HG02981 (cell line): ENCODE data around the gene WASHC1.
"Not testable (repeated sequence)": the region's sequence is repeated elsewhere in the genome, so short reads cannot be mapped to it uniquely, and the experiment has no call there.

Source experiments
- ATAC-seq: cut with Tn5 transposase; IDR thresholded peaks from one replicate; pipeline ENCODE4 v1.9.1; 2021; ENCODE audit warnings: mild to moderate bottlenecking, moderate library complexity; ENCODE audit not compliant: unreplicated experiment

WASHC1 gene, protein sequence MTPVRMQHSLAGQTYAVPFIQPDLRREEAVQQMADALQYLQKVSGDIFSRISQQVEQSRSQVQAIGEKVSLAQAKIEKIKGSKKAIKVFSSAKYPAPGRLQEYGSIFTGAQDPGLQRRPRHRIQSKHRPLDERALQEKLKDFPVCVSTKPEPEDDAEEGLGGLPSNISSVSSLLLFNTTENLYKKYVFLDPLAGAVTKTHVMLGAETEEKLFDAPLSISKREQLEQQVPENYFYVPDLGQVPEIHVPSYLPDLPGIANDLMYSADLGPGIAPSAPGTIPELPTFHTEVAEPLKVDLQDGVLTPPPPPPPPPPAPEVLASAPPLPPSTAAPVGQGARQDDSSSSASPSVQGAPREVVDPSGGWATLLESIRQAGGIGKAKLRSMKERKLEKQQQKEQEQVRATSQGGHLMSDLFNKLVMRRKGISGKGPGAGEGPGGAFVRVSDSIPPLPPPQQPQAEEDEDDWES

GRCh38 chr9:29356-29755 lies at the start of gene WASHC1:
Gene WASHC1 (minus strand): TSS chr9:29456. CDS start chr9:24999, 4,457 bp downstream.
- ATAC-seq, result not testable (repeated sequence)

GRCh38 chr9:78333-78732 lies 49.1 kb upstream of the WASHC1 start:
- ATAC-seq, result not testable (repeated sequence)

GRCh38 chr9:76389-76788 lies 47.1 kb upstream of the WASHC1 start:
- not testable (repeated sequence) for ATAC-seq

GRCh38 chr9:73900-74525 lies 44.8 kb upstream of the WASHC1 start:
- not testable (repeated sequence) for ATAC-seq

- not testable (repeated sequence) for ATAC-seq
Observed at GRCh38 chr9:73076-73899, 44.0 kb upstream of the WASHC1 start.

GRCh38 chr9:63031-63629 lies 33.9 kb upstream of the WASHC1 start:
- ATAC-seq, result peak; percentile 76

DNA sequence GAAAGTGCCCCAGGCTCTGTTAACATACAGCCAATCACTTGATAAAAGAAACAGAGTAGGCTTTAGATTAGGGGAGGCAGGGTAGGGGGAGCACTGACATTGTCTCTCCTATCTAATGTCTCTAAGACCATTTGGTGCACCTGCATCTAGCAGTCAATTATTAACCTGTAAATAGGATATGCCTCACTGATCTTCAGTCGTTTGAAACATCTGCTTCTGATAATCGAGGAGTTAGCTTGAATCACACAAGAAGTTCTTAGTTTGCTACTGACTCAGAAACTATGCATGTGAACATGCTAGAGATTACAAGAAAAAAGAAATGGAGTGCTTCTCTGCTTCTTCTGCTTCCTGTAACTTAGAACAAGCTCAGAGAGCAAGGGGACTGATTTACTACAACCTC lies 23.4 kb upstream of the WASHC1 start:
- ATAC-seq, result peak; percentile 75

DNA sequence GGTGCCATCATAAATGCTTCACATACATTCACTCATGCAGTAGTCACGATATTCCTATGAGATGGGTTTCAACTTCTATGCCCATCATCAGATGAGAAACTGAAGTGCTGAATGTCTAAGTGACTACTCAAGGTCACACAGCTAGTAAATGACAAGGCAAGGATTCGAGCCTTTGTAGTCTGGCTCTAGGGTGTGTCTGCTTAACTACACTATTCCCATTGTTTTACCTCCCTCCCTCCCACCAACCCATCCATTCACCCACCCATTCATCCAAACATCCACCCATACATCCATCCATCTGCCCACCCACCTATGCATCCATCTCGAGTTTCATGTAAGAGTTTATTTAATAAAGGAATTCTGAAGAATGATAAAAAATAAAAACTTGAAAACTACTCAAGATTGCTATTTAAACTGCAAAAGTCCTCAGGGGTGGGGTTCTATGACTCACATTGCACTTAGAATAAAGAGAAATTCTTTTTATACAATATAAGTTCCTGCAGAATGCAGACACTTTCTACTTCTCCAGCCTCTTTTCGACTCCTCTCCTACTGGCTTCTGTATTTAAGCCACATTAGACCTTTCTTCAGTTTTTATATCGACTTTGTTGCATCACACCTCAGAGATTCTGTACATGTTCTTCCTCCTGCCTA lies 19.1 kb upstream of the WASHC1 start:
- not testable (repeated sequence) for ATAC-seq

GRCh38 chr9:46639-47271 lies 17.5 kb upstream of the WASHC1 start:
- ATAC-seq, result not testable (repeated sequence)

DNA sequence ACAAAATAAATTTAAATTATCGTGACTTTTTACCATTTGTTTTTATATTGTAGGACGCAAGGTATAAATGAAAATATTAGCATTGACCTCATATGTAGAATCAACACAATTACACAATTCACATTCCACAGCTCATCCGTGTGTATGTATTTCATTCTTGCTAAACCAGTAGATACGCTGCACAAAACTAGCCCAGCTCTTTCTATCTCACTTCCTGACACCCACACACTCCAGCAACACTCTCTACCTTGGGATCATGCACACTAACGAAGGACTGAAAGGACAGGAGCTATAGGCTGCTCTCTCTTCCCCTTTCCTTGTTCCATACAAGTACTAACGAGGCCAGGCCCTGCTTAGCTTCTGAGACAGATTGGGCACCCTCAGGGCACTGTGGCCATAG lies 16.9 kb upstream of the WASHC1 start:
- ATAC-seq, result not testable (repeated sequence)

DNA sequence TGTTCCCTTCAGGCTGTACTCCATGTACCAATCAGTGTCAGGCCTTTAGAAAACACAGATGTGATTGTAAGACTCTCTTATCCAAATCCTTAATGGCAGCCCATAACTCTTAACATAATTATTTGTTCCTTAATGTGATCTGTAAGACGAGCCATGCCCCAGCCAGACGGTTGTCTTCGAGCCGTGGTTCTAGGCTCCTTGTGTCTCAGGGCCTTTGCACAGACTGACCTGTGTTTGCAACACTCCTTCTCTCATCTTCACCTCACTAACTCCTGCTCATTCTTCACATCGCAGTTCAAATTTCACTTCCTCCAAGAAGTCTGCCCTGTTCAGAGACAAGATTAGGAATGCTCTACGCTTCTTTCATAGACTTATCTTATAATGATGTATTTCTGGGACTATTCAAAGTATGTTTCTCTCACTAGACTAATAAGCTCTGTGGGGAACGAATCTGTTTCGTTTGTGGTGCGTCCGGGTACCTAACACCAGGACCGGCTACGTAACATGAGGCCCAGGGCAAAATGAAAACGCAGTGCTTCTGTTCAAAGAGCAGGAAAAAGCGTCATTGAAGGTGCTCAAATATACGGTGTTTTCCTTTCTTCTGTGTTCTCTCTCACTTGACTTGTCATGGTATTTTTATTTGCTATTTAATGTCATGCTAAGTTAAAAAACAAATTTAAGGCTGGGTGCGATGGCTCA lies 16.1 kb upstream of the WASHC1 start:
- ATAC-seq, result not testable (repeated sequence)

GRCh38 chr9:44416-44815 lies 15.2 kb upstream of the WASHC1 start:
- ATAC-seq, result not testable (repeated sequence)

GRCh38 chr9:43636-44035 lies 14.4 kb upstream of the WASHC1 start:
- ATAC-seq, result not testable (repeated sequence)

GRCh38 chr9:43116-43515 lies 13.9 kb upstream of the WASHC1 start:
- not testable (repeated sequence) for ATAC-seq

DNA sequence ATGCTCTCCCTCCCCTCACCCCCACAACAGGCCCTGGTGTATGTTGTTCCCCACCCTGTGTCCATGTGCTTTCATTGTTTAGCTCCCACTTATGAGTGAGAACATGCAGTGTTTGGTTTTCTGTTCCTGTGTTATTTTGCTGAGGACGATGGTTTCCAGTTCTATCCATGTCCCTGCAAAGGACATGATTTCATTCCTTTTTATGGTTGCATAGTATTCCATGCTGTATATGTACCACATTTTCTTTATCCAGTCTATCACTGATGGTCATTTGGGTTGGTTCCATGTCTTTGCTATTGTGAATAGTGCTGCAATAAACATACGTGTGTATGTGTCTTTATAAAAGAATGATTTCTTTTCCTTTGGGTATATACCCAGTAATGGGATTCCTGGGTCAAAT lies 12.6 kb upstream of the WASHC1 start:
- ATAC-seq, result not testable (repeated sequence)

- not testable (repeated sequence) for ATAC-seq
Observed at GRCh38 chr9:41261-41676, 12.0 kb upstream of the WASHC1 start.

- not testable (repeated sequence) for ATAC-seq
Observed at GRCh38 chr9:32308-32707, 3.1 kb upstream of the WASHC1 start.

DNA sequence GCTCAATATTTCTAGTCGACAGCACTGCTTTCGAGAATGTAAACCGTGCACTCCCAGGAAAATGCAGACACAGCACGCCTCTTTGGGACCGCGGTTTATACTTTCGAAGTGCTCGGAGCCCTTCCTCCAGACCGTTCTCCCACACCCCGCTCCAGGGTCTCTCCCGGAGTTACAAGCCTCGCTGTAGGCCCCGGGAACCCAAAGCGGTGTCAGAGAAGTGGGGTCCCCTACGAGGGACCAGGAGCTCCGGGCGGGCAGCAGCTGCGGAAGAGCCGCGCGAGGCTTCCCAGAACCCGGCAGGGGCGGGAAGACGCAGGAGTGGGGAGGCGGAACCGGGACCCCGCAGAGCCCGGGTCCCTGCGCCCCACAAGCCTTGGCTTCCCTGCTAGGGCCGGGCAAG lies 481 bp downstream of the WASHC1 start:
- not testable (repeated sequence) for ATAC-seq

GRCh38 chr9:21621-22020 lies 7.6 kb downstream of the WASHC1 start:
- ATAC-seq, result not testable (repeated sequence)
